Measurements from ENCODE around the gene CYP2W1.

GRCh38 chr7:1004018-1004852, 21.3 kb downstream of the CYP2W1 start:
- TF ChIP-seq POLR2AphosphoS5 (IDR thresholded peaks at IDR 0.05): no peak
- TF ChIP-seq CTCF (IDR thresholded peaks at IDR 0.05): no peak
- TF ChIP-seq POLR2A (IDR thresholded peaks at IDR 0.05): no peak
- TF ChIP-seq EP300 (IDR thresholded peaks at IDR 0.05): no peak

All from gastroesophageal sphincter (tissue), 3 donors.